HG02588 (cell line): ENCODE results near the gene NAT9.

Source experiments
- ATAC-seq: cut with Tn5 transposase; IDR thresholded peaks from one replicate; pipeline ENCODE4 v1.9.1; 2021; ENCODE audit warnings: mild to moderate bottlenecking, moderate library complexity; ENCODE audit not compliant: unreplicated experiment

The NAT9 gene

GRCh38 chr17:74763565-74764387, 12.4 kb downstream of the NAT9 start:
- ATAC-seq: no peak

GRCh38 chr17:74761931-74762330, 14.2 kb downstream of the NAT9 start:
- no peak for ATAC-seq

- ATAC-seq: no peak
Observed at GRCh38 chr17:74761419-74761818, 14.7 kb downstream of the NAT9 start.

- no peak for ATAC-seq
Observed at GRCh38 chr17:74760404-74761105, 15.6 kb downstream of the NAT9 start.

GRCh38 chr17:74759941-74760340, 16.2 kb downstream of the NAT9 start:
- ATAC-seq: no peak

- no peak for ATAC-seq
Observed at GRCh38 chr17:74759243-74759801, 16.8 kb downstream of the NAT9 start.

- ATAC-seq: no peak
Observed at GRCh38 chr17:74758848-74759168, 17.3 kb downstream of the NAT9 start.

- ATAC-seq: no peak
Observed at GRCh38 chr17:74757931-74758847, 18.0 kb downstream of the NAT9 start.

- ATAC-seq: no peak
Observed at GRCh38 chr17:74757502-74757901, 18.6 kb downstream of the NAT9 start.

GRCh38 chr17:74756891-74757290, 19.3 kb downstream of the NAT9 start:
- ATAC-seq: no peak

- no peak for ATAC-seq
Observed at GRCh38 chr17:74755533-74755932, 20.6 kb downstream of the NAT9 start.

- no peak for ATAC-seq
Observed at GRCh38 chr17:74754832-74755231, 21.3 kb downstream of the NAT9 start.

- ATAC-seq: no peak
Observed at GRCh38 chr17:74752822-74753401, 23.2 kb downstream of the NAT9 start.

GRCh38 chr17:74752415-74752814, 23.7 kb downstream of the NAT9 start:
- no peak for ATAC-seq

- ATAC-seq: no peak
Observed at GRCh38 chr17:74750327-74751069, 25.6 kb downstream of the NAT9 start.

GRCh38 chr17:74750039-74750326, 26.2 kb downstream of the NAT9 start:
- no peak for ATAC-seq

- peak; percentile 5 for ATAC-seq
Observed at GRCh38 chr17:74749279-74750038, 26.7 kb downstream of the NAT9 start.

- ATAC-seq: peak; percentile 88
Observed at GRCh38 chr17:74748529-74749278, 27.4 kb downstream of the NAT9 start, which contains the start of gene NHERF1. NHERF1 (plus strand) TSS chr17:74748628; CDS start chr17:74748847, 219 bp downstream.

GRCh38 chr17:74748279-74748528, 27.9 kb downstream of the NAT9 start:
- ATAC-seq: no peak
